Measurements from ENCODE around the gene PPP1R12A. TPM values are rescaled to one million over a fixed set of nuclear protein-coding genes. Genes with fewer than 3 reads are reported as not detected.

The PPP1R12A gene
- total RNA-seq, 1 experiment from 2014 or later = 69.9 TPM

DNA sequence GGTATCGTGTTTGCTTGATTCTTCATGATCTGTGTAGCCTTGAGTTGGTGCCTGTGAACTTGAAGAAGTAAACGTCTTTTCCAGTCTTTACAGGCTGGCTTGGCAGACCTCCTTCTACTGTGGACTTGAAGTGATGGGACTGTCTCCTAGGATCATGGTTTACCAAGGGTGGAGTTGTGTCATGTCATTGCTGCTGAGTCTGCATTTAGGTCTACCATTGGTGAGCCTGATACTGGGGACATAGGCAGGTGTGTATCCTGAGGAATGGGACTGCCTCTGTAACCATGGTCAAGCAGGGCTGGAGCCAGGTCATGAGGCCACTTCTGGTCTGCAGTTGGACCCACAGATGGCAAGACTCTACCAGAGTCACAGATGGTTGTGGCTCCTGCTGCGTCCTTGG, 20.7 kb upstream of the PPP1R12A start:
- ChIA-PET CTCF (no interaction called here), POLR2A (ENCODE audit: unreplicated experiment) (no interaction called here)
- intact Hi-C loops (cut with micrococcal nuclease; ENCODE audit: unreplicated experiment) = no loop called here

DNA sequence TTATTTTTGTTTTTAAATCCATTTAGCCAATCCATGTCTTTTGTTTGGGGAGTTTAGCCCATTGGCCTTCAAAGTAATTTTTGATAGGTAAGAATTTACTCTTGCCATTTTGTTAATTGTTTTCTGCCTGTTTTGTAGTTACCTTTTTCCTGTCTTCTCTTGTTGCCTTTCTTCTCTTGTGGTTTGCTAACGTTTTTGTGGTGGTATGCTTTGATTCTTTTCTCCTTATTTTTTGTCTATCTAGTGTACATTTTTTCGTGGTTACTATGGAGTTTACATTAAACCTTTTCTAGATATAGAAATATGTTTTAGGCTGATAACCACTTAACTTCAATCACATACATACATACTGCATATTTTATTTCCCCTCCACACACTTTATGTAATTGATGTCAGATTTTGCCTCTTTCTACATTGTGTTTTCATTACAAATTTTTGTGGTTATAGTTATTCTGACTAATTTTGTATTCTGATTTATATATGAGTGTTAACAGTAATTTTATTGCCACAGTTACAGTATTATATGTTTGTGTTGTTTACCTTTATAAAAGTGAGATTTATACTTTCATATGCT, 19.2 kb upstream of the PPP1R12A start:
- H3K9me3 ChIP-seq (ENCODE audit: insufficient read depth, low read depth) = no peaks in the 10 kb centered on the region; the same call in 1 of the 2 replicates
- CTCF ChIA-PET = no interaction called here
- H3K27me3 ChIP-seq (ENCODE audit: insufficient read depth, low read depth) = no peaks in the 10 kb centered on the region
- H3F3A ChIP-seq (ENCODE audit: insufficient read depth, low read depth) = no peaks in the 10 kb centered on the region
- no peaks in the 10 kb centered on the region for H3K79me2 ChIP-seq (ENCODE audit: low read depth)
- no peak overlapping the region for H2AFZ ChIP-seq
- no peak overlapping the region for H3K4me2 ChIP-seq
- no peaks in the 10 kb centered on the region; the same call in 1 of the 2 replicates for H3K9me2 ChIP-seq (ENCODE audit: insufficient read depth)
- no peaks in the 10 kb centered on the region for H3K4me1 ChIP-seq (replicated peaks; ENCODE audit: insufficient read depth)
- H4K20me1 ChIP-seq (ENCODE audit: insufficient read depth) = no peaks in the 10 kb centered on the region
- TF ChIP-seq EZH2 (IDR thresholded peaks at IDR 0.05; ENCODE audit: low read depth) = no peak
- TF ChIP-seq, protein P1, sequence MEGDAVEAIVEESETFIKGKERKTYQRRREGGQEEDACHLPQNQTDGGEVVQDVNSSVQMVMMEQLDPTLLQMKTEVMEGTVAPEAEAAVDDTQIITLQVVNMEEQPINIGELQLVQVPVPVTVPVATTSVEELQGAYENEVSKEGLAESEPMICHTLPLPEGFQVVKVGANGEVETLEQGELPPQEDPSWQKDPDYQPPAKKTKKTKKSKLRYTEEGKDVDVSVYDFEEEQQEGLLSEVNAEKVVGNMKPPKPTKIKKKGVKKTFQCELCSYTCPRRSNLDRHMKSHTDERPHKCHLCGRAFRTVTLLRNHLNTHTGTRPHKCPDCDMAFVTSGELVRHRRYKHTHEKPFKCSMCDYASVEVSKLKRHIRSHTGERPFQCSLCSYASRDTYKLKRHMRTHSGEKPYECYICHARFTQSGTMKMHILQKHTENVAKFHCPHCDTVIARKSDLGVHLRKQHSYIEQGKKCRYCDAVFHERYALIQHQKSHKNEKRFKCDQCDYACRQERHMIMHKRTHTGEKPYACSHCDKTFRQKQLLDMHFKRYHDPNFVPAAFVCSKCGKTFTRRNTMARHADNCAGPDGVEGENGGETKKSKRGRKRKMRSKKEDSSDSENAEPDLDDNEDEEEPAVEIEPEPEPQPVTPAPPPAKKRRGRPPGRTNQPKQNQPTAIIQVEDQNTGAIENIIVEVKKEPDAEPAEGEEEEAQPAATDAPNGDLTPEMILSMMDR (conservative IDR thresholded peaks at IDR 0.05) = no peak
- POLR2A ChIA-PET (ENCODE audit: unreplicated experiment) = no interaction called here
- BruUV-seq (replicated peaks) = no TSS peak
- DNase-seq = no peak
- no peak overlapping the region for H3K27ac ChIP-seq
- intact Hi-C loops (cut with micrococcal nuclease; ENCODE audit: unreplicated experiment) = no loop called here
- no peaks in the 10 kb centered on the region for H3K36me3 ChIP-seq (ENCODE audit: low read depth)
- no peak overlapping the region for H3K4me3 ChIP-seq

More for the DNA sequence above, 20.7 kb upstream of the PPP1R12A start:
- H3K27me3 ChIP-seq (ENCODE audit: insufficient read depth, low read depth) = no peaks in the 10 kb centered on the region
- no peaks in the 10 kb centered on the region for H3K36me3 ChIP-seq (ENCODE audit: low read depth)
- no peak overlapping the region for H3K27ac ChIP-seq
- H3K4me3 ChIP-seq = no peak overlapping the region
- H3K79me2 ChIP-seq (ENCODE audit: low read depth) = no peaks in the 10 kb centered on the region
- H2AFZ ChIP-seq = no peak overlapping the region
- no peaks in the 10 kb centered on the region; the same call in 1 of the 2 replicates for H3K9me2 ChIP-seq (ENCODE audit: insufficient read depth)
- BruUV-seq (replicated peaks) = no TSS peak
- no peaks in the 10 kb centered on the region for H4K20me1 ChIP-seq (ENCODE audit: insufficient read depth)
- H3K4me1 ChIP-seq (replicated peaks; ENCODE audit: insufficient read depth) = no peaks in the 10 kb centered on the region
- H3K9me3 ChIP-seq (ENCODE audit: insufficient read depth, low read depth) = no peaks in the 10 kb centered on the region; the same call in 1 of the 2 replicates
- H3F3A ChIP-seq (ENCODE audit: insufficient read depth, low read depth) = no peaks in the 10 kb centered on the region
- TF ChIP-seq, protein P1 (conservative IDR thresholded peaks at IDR 0.05) = no peak
- TF ChIP-seq EZH2 (IDR thresholded peaks at IDR 0.05; ENCODE audit: low read depth) = no peak
- H3K4me2 ChIP-seq = no peak overlapping the region
- DNase-seq = no peak

DNA sequence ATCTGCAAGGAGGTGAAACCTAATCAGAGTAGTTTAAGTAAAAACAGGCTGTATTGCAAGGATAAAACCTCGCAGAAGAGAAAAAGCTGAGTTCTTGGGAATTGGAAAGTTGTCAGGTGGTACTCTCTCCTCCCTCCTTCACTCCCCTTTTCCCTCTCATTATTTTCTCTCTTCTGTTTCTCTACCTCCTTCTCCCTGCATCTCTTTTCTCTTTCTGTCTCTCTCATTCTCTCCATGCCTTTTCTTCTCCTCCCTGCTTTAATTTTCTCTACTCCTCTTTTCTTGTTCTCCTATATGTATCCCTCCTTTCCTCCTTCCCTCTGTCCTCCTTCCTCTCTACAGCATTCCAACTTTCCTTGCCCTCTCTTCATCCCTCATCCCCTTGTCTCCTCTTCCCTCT, 14.2 kb upstream of the PPP1R12A start:
- intact Hi-C loops (cut with micrococcal nuclease; ENCODE audit: unreplicated experiment) = no loop called here
- BruUV-seq (replicated peaks) = no TSS peak

More for the DNA sequence above, 14.2 kb upstream of the PPP1R12A start:
- no peaks in the 10 kb centered on the region; the same call in 1 of the 2 replicates for H3K9me2 ChIP-seq (ENCODE audit: insufficient read depth)
- H3K27ac ChIP-seq = no peak overlapping the region
- ChIA-PET POLR2A (ENCODE audit: unreplicated experiment) (no interaction called here), CTCF (no interaction called here)
- no peak overlapping the region for H3K4me3 ChIP-seq
- no peak for DNase-seq
- no peak overlapping the region for H2AFZ ChIP-seq
- no peaks in the 10 kb centered on the region for H3K79me2 ChIP-seq (ENCODE audit: low read depth)
- no peaks in the 10 kb centered on the region; the same call in 1 of the 2 replicates for H4K20me1 ChIP-seq (ENCODE audit: insufficient read depth)
- no peaks in the 10 kb centered on the region for H3K9me3 ChIP-seq (ENCODE audit: insufficient read depth, low read depth)
- H3F3A ChIP-seq (ENCODE audit: insufficient read depth, low read depth) = no peaks in the 10 kb centered on the region
- TF ChIP-seq, protein P1 (conservative IDR thresholded peaks at IDR 0.05) = no peak
- no peak for TF ChIP-seq EZH2 (IDR thresholded peaks at IDR 0.05; ENCODE audit: low read depth)
- H3K4me1 ChIP-seq (replicated peaks; ENCODE audit: insufficient read depth) = no peaks in the 10 kb centered on the region
- H3K27me3 ChIP-seq (ENCODE audit: insufficient read depth, low read depth) = no peaks in the 10 kb centered on the region
- H3K4me2 ChIP-seq = no peak overlapping the region
- no peaks in the 10 kb centered on the region for H3K36me3 ChIP-seq (ENCODE audit: low read depth)

Measured in PC-9 (cell line).